Measurements from ENCODE around the gene SEMA3A.
A peak's percentile ranks its signal among the peaks of the same experiment; 100 is the strongest.

SEMA3A gene

GRCh38 chr7:84181628-84182027 lies 13.0 kb downstream of the SEMA3A start:
- H3K4me3 ChIP-seq (ENCODE audit: low read depth, low read length), result no peak overlapping the region

GRCh38 chr7:84177758-84178412 lies 16.7 kb downstream of the SEMA3A start:
- TF ChIP-seq CTCF (IDR thresholded peaks at IDR 0.05; ENCODE audit: low read depth, low read length), result no peak
- in situ Hi-C loops (cut with HindIII; ENCODE audit: low sequenced_read_pairs), result no loop called here
- H3K4me3 ChIP-seq (ENCODE audit: low read depth, low read length), result no peak overlapping the region
- no peak for DNase-seq (ENCODE audit: low read depth, low spot score)

More at GRCh38 chr7:84181628-84182027, 13.0 kb downstream of the SEMA3A start:
- no peak for TF ChIP-seq CTCF (IDR thresholded peaks at IDR 0.05; ENCODE audit: low read depth, low read length)
- DNase-seq (ENCODE audit: low read depth, low spot score), result peak; percentile 46
- in situ Hi-C loops (cut with HindIII; ENCODE audit: low sequenced_read_pairs), result no loop called here

GRCh38 chr7:84176716-84177115 lies 17.9 kb downstream of the SEMA3A start:
- in situ Hi-C loops (cut with HindIII; ENCODE audit: low sequenced_read_pairs), result no loop called here
- no peak for DNase-seq (ENCODE audit: low read depth, low spot score)
- no peak for TF ChIP-seq CTCF (IDR thresholded peaks at IDR 0.05; ENCODE audit: low read depth, low read length)
- H3K4me3 ChIP-seq (ENCODE audit: low read depth, low read length), result no peak overlapping the region

GRCh38 chr7:84175461-84175860 lies 19.1 kb downstream of the SEMA3A start:
- no peak for DNase-seq (ENCODE audit: low read depth, low spot score)
- TF ChIP-seq CTCF (IDR thresholded peaks at IDR 0.05; ENCODE audit: low read depth, low read length), result no peak
- in situ Hi-C loops (cut with HindIII; ENCODE audit: low sequenced_read_pairs), result no loop called here
- no peak overlapping the region for H3K4me3 ChIP-seq (ENCODE audit: low read depth, low read length)

- TF ChIP-seq CTCF (IDR thresholded peaks at IDR 0.05; ENCODE audit: low read depth, low read length), result no peak
- H3K4me3 ChIP-seq (ENCODE audit: low read depth, low read length), result no peak overlapping the region
- DNase-seq (ENCODE audit: low read depth, low spot score), result no peak
- in situ Hi-C loops (cut with HindIII; ENCODE audit: low sequenced_read_pairs), result no loop called here
These were observed 23.9 kb downstream of the SEMA3A start for GRCh38 chr7:84170646-84171045.

GRCh38 chr7:84162584-84162983 lies 32.0 kb downstream of the SEMA3A start:
- no peak overlapping the region for H3K4me3 ChIP-seq (ENCODE audit: low read depth, low read length)
- TF ChIP-seq CTCF (IDR thresholded peaks at IDR 0.05; ENCODE audit: low read depth, low read length), result no peak
- no peak for DNase-seq (ENCODE audit: low read depth, low spot score)
- in situ Hi-C loops (cut with HindIII; ENCODE audit: low sequenced_read_pairs), result no loop called here

Data from astrocyte of the spinal cord (primary cell).